Endothelial cell of umbilical vein (primary cell): ENCODE data around the gene SHISA5. TPM values are rescaled to one million over a fixed set of nuclear protein-coding genes. Genes with fewer than 3 reads are reported as not detected.

Source experiments
- BruUV-seq: library from RNA; stranded (reverse); fragments of 400-500 nt; replicated peaks from 2 replicates; lab custom pipeline; 2021; lab: Mats Ljungman, UMichigan
- CTCF ChIA-PET: fragments of 300-600, 350-600 bp; sonication (Branson Sonifier 250); formaldehyde crosslinking; loops from one replicate; lab custom pipeline; 2021; ENCODE audit warnings: antibody characterized with exemption, inconsistent platforms; lab: Charles Lee
- POLR2A ChIA-PET: fragments of 300-600, 350-600 bp; sonication (Branson Sonifier 250); formaldehyde crosslinking; loops from one replicate; lab custom pipeline; 2021; ENCODE audit warnings: antibody characterized with exemption, inconsistent platforms; lab: Charles Lee
- DNase-seq: peaks from one replicate; pipeline ENCODE4 v3.0.0-alpha.2; 2011; ENCODE audit warnings: low read depth, low spot score
- FAIRE-seq: peaks from 2 replicates; lab custom pipeline; 2011; peaks lifted over from hg19 to GRCh38; lab: Jason Lieb, UNC
- H2AFZ ChIP-seq: 2 replicates; pipeline ENCODE4 v1.6.0; 2012; ENCODE audit warnings: low read depth, low read length, control low read depth, inconsistent platforms
- H3K27ac ChIP-seq: 2 replicates; pipeline ENCODE4 v1.5.1; 2011; ENCODE audit warnings: low read depth, mild to moderate bottlenecking, control low read depth, low read length, moderate library complexity; ENCODE audit not compliant: insufficient read depth
- H3K27me3 ChIP-seq, 2 experiments: 2 replicates each; pipeline versions ENCODE4 v1.6.0 to v1.6.1; 2011; ENCODE audit warnings: low read length in 2 of 2, mixed read lengths in 1 of 2; ENCODE audit not compliant: control insufficient read depth in 2 of 2, insufficient read depth in 2 of 2
- H3K36me3 ChIP-seq, 2 experiments: 2 replicates in 1 of 2; 3 replicates in 1 of 2; pipeline ENCODE4 v1.5.1; 2011; ENCODE audit warnings: low read length in 2 of 2, mild to moderate bottlenecking in 1 of 2, moderate library complexity in 1 of 2; ENCODE audit not compliant: control insufficient read depth in 2 of 2, insufficient read depth in 2 of 2; ENCODE audit errors: extremely low read depth in 1 of 2
- H3K4me1 ChIP-seq: 3 replicates; pipeline ENCODE4 v1.5.1; 2011; ENCODE audit warnings: mild to moderate bottlenecking, low read length; ENCODE audit not compliant: control insufficient read depth, insufficient read depth; ENCODE audit errors: extremely low read depth
- H3K4me2 ChIP-seq: 2 replicates; pipeline ENCODE4 v1.6.1; 2011; ENCODE audit warnings: low read length, control low read depth, mixed read lengths; ENCODE audit not compliant: insufficient read depth
- H3K4me3 ChIP-seq, 3 experiments: fragments of 200-600 bp in 1 of 3; sonication (generic), shearing (Covaris generic) in 1 of 3; replicated peaks in 1 of 3; 2 replicates each; pipeline ENCODE4 v1.5.1; 2011 to 2016; ENCODE audit warnings: control low read depth in 3 of 3, low read length in 3 of 3, mild to moderate bottlenecking in 2 of 3, inconsistent platforms in 1 of 3, low read depth in 1 of 3, moderate library complexity in 1 of 3; ENCODE audit not compliant: insufficient read depth in 1 of 3
- H3K79me2 ChIP-seq: 2 replicates; pipeline ENCODE4 v1.6.0; 2012; ENCODE audit warnings: low read length, inconsistent platforms; ENCODE audit not compliant: control insufficient read depth, insufficient read depth
- H3K9ac ChIP-seq: replicated peaks from 2 replicates; pipeline ENCODE3; 2011; ENCODE audit warnings: low read length, control low read depth; ENCODE audit not compliant: insufficient read depth; ENCODE audit errors: extremely low read depth
- H3K9me1 ChIP-seq: replicated peaks from 3 replicates; pipeline ENCODE4 v1.6.0; 2011; ENCODE audit warnings: mild to moderate bottlenecking, low read length; ENCODE audit not compliant: control insufficient read depth, insufficient read depth; ENCODE audit errors: extremely low read depth
- H3K9me3 ChIP-seq: replicated peaks from 2 replicates; pipeline ENCODE4 v1.5.1; 2012; ENCODE audit warnings: low read length, inconsistent platforms; ENCODE audit not compliant: control insufficient read depth, insufficient read depth
- H4K20me1 ChIP-seq: replicated peaks from 2 replicates; pipeline ENCODE3; 2011; ENCODE audit warnings: mild to moderate bottlenecking, low read length; ENCODE audit not compliant: control insufficient read depth, insufficient read depth; ENCODE audit errors: extremely low read depth
- EZH2 ChIP-seq: IDR thresholded peaks from 2 replicates; pipeline ENCODE4 v1.6.1; 2012; ENCODE audit warnings: borderline replicate concordance, low read depth, mild to moderate bottlenecking, moderate library complexity, low read length, inconsistent platforms; ENCODE audit not compliant: severe bottlenecking
- FOS ChIP-seq: IDR thresholded peaks from 2 replicates; pipeline ENCODE4 v1.6.1; 2011; ENCODE audit warnings: mild to moderate bottlenecking, low read length, moderate library complexity, borderline replicate concordance; ENCODE audit not compliant: insufficient read depth
- GATA2 ChIP-seq: IDR thresholded peaks from 2 replicates; pipeline ENCODE4 v1.7.0; 2011; ENCODE audit warnings: low read depth, mild to moderate bottlenecking, moderate library complexity, mixed read lengths, low read length; ENCODE audit not compliant: insufficient read length, insufficient read depth
- JUN ChIP-seq: IDR thresholded peaks from 2 replicates; pipeline ENCODE4 v1.6.1; 2011; ENCODE audit warnings: borderline replicate concordance, low read depth; ENCODE audit not compliant: insufficient read length, insufficient read depth
- MYC ChIP-seq: IDR thresholded peaks from one replicate; pipeline ENCODE4 v1.6.1; 2011; ENCODE audit warnings: mild to moderate bottlenecking, low read depth, low read length
- POLR2A ChIP-seq: IDR thresholded peaks from 2 replicates; pipeline ENCODE4 v1.6.1; 2012; ENCODE audit warnings: low read depth, mild to moderate bottlenecking, control low read depth, low read length
- POLR2AphosphoS5 ChIP-seq: IDR thresholded peaks from 2 replicates; pipeline ENCODE4 v1.6.1; 2012; ENCODE audit warnings: low read depth, mild to moderate bottlenecking, control low read depth, low read length, moderate library complexity; ENCODE audit not compliant: insufficient read depth
- dilution Hi-C: fragments of 300-500 bp; cut with MboI; formaldehyde crosslinking; loops from one replicate; pipeline ENCODE4 v1.15.0; 2019; ENCODE audit warnings: low sequenced_read_pairs; ENCODE audit not compliant: extremely low pct_ligation_motif_present
- intact Hi-C: fragments of 100-400 bp; cut with micrococcal nuclease; formaldehyde crosslinking; loops from one replicate; pipeline ENCODE4 v1.10.0; 2022
- polyA plus RNA-seq, 4 experiments: library from polyadenylated mRNA; depleted of rRNA in 3 of 4; stranded (reverse) in 3 of 4; unstranded in 1 of 4; fragments of >200 nt; gene quantifications; 2 replicates each; pipeline versions ENCODE4 v1.2.1 to v1.2.3, GENCODE V29; 2011 to 2012; ENCODE audit warnings: missing spikeins in 1 of 4
- total RNA-seq: library from RNA; stranded (reverse); gene quantifications from 2 replicates; pipeline ENCODE4 v1.2.3, GENCODE V29; 2021
- TF ChIP-seq, protein P1 (sequence below): IDR thresholded peaks from 2 replicates; pipeline ENCODE4 v1.6.1; 2011; ENCODE audit not compliant: insufficient read depth, insufficient read length
- TF ChIP-seq, protein P2 (sequence below), 2 donors: IDR thresholded peaks; 1 replicate in 1 of 2; 2 replicates in 1 of 2; pipeline ENCODE4 v1.5.1; 2011; ENCODE audit warnings: low read length in 2 of 2, mild to moderate bottlenecking in 2 of 2, moderate library complexity in 2 of 2, control low read depth in 1 of 2, inconsistent platforms in 1 of 2, low read depth in 1 of 2; ENCODE audit not compliant: insufficient read depth in 1 of 2; ENCODE audit errors: extremely low read depth in 1 of 2

The SHISA5 gene
- total and polyA plus RNA-seq, 2 donors (not counting 3 experiments of a cell fraction or from before 2014, with no cell fraction given) = 205 to 320 TPM

DNA sequence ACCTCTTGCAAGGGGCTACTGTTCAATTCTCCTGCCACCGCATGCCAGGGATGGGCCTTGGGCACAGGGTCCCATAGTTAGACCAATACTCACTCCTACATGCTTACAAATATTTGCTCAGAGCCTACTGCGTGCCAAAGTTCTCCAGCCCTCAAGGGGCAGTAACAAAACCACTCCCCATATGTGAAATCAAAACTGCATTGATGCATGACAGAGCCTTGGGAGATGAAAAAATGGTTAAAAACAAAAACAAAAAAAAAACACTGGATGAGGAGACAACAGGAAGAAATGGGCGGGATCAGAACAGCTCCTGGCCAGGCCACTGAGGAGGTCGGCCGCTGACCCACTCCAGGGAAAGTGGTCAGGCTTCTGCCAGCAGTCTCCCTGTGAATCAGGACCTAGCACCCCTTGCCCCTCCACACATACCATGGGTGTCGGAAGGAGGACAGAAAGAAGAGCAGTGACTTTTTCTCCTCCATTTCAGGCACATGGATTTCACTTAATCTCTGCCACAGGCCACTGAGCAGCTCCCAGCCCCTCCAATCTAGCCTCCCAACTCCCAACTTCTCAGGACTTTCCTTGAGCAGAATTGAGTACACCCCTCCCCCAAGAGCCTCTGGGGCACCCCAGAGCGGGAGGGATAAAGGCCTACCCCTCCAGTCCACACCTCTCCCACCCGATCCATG lies 76.9 kb downstream of the SHISA5 start:
- Histone ChIP-seq H4K20me1 (no peaks in the 10 kb centered on the region), H3K4me3 (no peak overlapping the region)
- dilution Hi-C loops = no loop called here

More for the DNA sequence above, 76.9 kb downstream of the SHISA5 start:
- no peak for DNase-seq
- Histone ChIP-seq H2AFZ (no peak overlapping the region), H3K4me1 (peaks cover 10% of the 10 kb centered on the region), H3K9ac (no peak overlapping the region), H3K9me1 (no peaks in the 10 kb centered on the region), H3K27me3 (no peaks in the 10 kb centered on the region), H3K4me2 (no peak overlapping the region), H3K9me3 (no peaks in the 10 kb centered on the region), H3K27ac (no peak overlapping the region), H3K79me2 (no peaks in the 10 kb centered on the region), H3K36me3 (no peaks in the 10 kb centered on the region)
- intact Hi-C loops = no loop called here
- POLR2A ChIA-PET = no interaction called here
- CTCF ChIA-PET = interaction anchor here (1.8 to 2.6 kb wide), 2 partner anchors 9 to 26 kb away, joined by 6 to 25 read pairs; no protein-coding TSS in a partner anchor
- TF ChIP-seq JUN (no peak), MYC (no peak), EZH2 (no peak), GATA2 (no peak), POLR2A (no peak), FOS (no peak), POLR2AphosphoS5 (no peak)
- TF ChIP-seq, protein P1, sequence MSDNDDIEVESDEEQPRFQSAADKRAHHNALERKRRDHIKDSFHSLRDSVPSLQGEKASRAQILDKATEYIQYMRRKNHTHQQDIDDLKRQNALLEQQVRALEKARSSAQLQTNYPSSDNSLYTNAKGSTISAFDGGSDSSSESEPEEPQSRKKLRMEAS = no peak
- TF ChIP-seq, protein P2, sequence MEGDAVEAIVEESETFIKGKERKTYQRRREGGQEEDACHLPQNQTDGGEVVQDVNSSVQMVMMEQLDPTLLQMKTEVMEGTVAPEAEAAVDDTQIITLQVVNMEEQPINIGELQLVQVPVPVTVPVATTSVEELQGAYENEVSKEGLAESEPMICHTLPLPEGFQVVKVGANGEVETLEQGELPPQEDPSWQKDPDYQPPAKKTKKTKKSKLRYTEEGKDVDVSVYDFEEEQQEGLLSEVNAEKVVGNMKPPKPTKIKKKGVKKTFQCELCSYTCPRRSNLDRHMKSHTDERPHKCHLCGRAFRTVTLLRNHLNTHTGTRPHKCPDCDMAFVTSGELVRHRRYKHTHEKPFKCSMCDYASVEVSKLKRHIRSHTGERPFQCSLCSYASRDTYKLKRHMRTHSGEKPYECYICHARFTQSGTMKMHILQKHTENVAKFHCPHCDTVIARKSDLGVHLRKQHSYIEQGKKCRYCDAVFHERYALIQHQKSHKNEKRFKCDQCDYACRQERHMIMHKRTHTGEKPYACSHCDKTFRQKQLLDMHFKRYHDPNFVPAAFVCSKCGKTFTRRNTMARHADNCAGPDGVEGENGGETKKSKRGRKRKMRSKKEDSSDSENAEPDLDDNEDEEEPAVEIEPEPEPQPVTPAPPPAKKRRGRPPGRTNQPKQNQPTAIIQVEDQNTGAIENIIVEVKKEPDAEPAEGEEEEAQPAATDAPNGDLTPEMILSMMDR (IDR thresholded peaks at IDR 0.05; ENCODE audit: extremely low read depth in 1 of 2, insufficient read depth in 1 of 2, low read depth in 1 of 2, low read length in 2 of 2) = no peak
- FAIRE-seq = no peak
- BruUV-seq = no TSS peak
